Activated CD4-positive, alpha-beta T cell treated with anti-CD3 and anti-CD28 coated beads, Interleukin-10, Interleukin-2, amounts not matched to agents 100 ng/mL and 50 ng/mL, durations not matched to agents 16 hours and 8 hours (primary cell): Measurements from ENCODE around the gene CNNM2.
A peak's percentile ranks its signal among the peaks of the same experiment; 100 is the strongest.
"Not testable (repeated sequence)": the region's sequence is repeated elsewhere in the genome, so short reads cannot be mapped to it uniquely, and the experiment has no call there.

ENCODE experiments used
- DNase-seq: peaks from one replicate; pipeline ENCODE4 v3.0.0-alpha.2; 2020

The CNNM2 gene

DNA sequence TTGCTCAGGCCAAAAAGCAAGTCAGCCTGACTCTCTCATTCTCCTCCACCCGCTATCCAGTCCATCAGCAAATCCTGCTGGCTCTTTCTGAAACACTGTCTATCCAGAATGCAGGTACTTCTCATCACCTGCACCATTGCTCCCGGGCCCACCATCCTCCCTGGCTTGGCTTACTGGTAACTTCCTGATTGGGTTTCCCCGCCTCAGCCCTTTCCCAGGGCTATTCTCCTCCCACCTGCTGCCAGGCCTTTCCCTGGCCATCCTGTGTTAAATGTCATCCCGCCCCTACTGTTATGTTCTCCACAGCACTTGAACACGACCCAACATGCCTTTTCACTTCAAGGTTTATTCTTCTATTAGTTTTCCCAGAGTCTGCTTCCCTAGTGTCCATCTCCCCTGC lies 124.0 kb downstream of the CNNM2 start:
- no peak for DNase-seq

DNA sequence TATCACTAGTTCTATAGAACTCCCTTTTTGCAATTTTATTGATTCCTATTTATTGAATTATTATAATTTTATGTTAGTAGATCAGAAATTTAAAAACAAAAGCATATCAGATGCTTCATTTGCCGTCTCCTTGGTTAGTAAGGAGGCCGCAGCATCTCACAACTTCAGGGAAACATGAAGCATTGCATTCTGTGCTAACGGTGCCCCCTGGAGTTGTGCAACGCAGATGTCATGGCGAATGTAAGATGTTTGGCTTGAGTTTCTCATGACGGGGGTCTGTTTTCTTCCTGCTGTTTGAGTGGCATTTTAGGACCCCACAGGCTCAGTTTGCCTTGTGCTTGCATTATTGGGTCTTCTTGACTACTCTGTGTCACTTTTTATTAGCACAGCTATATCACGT lies 124.8 kb downstream of the CNNM2 start:
- no peak for DNase-seq

DNA sequence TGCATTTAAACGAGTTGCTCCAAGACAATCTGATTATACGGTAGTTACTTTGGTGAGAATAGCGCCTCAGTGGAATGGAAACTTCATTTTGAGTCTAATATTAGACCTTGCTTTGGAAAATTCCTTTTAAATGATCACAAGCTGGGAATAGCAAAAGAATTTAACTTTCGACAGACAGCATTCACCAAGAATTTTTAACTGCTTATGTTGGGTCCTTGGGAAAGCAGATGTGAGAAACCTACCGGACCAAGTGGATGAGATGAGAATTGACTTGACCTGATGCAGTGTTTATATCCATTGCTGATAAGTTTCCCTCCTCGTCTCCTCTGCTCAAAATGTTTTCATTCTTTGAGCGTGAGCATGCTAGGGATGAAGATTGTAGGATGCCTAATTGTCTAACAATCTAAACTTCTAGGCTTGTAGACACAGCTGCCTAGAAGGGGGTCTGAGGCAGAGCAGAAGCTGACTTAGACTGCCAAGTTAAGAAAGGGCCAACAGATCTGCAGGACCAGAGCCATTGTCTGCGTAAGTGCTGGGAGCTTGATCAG lies 126.9 kb downstream of the CNNM2 start:
- DNase-seq, result no peak

DNA sequence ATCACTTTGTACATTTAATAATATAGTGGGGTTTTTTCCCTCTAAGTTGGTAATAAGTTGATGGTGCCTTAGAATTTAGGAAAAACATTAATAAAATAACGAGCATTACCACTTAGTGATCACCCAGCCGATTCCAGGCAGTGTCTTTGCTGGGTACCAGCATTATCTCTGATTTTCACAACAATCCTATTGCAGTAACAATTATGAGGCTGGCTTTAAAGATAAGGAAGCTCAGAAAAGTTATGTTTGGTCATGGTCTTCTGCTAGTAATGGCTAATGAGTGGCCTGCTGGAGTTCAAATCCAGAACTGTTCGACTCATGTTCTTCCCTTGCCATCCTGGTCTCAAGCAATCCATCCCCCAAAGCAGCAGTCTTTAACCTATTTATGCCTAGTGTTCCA lies 127.9 kb downstream of the CNNM2 start:
- DNase-seq, result no peak

DNA sequence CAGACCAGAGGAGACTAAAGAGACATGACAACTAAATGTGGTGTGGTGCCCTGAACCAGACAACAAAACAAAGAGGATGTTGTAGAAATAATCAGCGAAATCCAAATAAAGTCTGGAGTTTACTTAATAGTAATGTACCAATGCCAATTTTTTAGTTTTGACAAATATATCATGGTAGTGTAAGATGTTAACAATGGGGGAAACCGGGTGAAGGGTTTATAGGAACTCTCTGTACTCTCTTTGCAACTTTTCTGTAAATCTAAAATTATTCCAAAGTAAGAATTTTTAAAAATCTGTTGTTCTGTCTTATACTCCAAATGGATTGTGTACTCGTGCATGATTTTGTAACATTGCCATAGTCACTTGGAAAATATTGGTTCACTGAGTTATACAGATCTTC lies 129.3 kb downstream of the CNNM2 start:
- DNase-seq, result no peak

DNA sequence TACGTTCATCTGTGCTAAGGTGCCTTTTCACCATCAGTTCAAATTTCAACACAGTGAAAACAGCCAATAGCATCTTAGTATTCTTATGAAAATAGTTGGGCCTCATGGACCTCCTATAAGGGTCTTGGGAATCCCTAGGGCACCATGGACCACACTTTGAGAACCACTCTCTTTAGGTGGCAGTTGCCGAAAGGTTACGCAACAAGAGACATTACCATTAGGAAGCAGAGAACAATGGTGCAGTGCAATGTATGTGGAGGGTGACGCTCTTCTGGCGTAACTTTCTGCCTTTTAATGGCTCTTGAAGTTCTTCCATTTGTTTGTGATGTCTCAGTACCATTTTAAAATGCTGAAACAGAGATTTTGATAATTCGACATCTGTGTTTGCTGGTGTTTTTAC lies 131.1 kb downstream of the CNNM2 start:
- no peak for DNase-seq

DNA sequence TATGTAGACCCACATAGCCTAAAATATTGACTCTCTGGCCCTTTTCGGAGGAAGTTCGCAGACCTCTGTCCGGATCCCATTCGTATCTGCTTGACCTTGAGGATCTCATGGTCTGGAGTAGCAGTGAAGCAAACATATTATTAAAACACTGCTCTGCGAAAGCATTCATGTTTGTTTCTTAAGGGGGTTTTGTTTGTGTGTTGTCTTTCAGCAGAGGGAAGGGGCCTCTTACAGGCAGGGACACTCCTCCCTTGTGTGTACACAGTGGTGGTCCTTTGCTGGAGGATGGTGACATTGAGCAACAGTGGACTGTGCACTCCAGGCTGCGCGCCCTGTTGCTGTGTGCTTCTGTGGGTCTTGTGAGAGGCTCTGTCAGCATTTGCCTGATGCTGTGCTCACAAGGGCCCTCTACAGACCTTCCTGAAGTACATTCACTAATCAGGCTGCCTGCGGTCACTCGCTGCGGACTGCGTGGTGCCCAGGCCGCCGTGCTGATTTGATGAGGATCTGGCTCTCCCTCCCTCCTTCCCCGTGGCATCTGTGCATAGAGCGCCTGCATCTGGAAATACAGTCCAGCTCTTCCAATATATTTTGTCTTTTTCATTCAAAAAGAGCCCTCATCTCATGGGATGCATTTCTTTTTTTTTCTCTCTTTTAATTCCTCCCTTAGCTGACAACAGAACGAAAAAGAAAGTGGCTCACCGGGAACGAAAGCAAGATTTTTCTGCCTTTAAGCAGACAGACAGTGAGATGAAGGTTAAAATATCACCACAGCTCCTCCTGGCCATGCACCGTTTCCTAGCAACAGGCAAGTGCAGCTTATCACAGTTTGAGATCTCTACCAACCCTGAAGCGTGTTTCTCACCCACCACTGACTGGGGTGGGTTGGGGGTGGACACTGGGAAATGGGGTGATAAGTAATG lies 135.8 kb downstream of the CNNM2 start:
- peak; percentile 78 for DNase-seq

DNA sequence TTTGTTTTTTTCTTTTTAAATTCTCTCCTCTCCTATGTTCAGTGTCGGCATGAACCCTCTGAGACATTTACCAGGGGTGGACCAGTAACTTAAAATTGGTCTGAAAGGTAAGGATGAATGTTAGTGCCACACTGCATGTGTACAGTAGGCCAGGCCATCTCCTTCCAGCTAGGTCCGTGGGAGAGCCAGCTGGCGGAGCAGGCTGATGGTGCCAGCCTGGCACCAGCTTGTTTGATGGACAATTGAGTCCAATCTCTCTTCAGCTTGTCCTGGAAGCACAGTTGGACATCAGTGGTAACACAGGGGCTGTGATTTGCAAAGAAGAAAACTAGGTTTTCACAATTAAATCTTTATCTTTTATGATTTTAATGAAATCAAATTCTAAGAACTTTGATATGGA lies 136.5 kb downstream of the CNNM2 start:
- no peak for DNase-seq

DNA sequence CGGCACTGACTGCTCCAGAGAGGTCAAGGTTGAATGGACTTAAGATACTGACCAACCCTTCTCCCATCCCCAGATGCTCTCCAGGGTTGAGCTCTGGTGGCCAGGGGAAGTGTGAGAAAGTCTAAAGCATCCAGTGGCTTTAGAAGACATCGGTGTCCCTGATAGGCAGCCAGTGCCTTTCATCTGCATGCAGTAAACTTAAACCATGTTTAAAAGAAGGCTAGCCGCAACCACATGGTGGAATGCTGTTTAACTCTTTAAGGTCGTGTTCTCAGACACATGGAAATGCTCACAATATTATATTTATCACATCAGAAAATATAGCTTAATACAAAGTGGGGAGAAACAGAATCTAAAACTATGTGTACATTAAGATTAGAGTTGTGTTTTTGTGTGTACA lies 137.0 kb downstream of the CNNM2 start:
- DNase-seq, result no peak

DNA sequence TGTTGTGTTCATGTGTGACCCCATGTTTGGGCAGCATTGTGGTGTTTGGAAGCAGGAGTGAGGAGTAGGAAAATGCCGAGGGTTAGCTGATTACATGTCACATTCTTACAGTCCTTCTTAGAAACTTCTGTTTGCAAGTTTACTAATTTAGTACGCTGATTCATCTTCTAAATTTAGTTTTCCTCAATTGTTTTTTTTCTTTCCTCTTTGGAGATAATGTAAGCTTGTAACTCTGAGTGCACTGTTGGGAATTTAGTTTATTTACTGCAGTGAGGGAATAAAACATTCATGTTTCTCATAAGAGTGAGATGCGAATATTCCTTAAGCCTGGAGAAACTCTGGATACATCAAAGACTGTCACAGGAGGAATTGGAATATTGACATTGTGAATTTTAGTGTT lies 139.9 kb downstream of the CNNM2 start:
- no peak for DNase-seq

DNA sequence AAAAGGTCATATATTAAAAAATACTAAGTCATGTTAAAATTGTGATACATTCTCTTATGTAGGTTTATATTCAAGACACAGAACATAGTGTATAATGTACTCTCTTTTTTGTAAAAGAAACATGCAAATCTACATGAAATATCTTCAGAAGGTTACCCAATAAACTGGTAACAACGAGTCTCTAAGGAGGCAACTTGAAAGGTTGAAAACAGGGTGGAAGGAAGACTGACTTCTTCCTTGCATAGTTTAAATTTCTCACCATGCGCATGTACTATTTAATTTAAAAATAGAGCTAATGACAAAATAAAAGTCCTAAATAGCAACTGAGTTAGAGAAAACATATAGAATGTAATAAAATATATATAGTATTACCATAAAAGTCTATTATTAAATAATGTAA lies 142.5 kb downstream of the CNNM2 start:
- DNase-seq, result no peak

DNA sequence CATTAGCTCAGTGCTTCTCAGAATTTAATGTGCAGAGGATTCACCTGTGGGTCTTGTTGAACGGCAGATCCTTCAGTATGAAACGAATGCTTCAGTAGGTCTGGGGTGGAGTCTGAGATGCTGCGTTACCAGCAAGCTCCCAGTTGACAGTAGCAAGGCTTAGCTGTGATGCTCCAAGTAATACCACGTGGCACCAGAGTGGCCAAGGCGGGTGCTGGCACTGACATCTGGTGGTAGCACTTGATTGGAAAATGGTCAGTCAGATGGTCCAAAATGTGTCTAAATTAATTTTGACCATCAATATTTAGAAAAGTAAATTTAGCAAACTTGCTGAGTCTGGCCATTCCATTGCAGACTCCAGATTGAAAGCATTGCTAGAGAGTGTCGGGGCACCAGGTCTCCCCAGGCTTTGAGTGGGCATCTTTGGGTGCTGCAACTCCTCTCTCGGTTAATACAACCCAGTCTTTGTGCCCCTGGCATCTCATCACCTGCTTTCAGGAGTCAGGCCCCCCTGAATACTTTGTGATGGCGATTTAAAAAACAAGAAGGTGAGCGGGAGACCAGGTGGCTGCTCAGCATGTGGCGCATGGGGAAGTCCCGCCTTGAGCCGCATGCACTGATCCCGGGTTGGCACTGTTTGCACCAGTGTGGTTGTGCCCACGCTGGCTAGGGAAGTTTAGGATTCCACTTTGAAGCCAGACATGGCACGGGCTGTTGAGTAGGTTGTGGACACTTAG lies 144.9 kb downstream of the CNNM2 start:
- no peak for DNase-seq

DNA sequence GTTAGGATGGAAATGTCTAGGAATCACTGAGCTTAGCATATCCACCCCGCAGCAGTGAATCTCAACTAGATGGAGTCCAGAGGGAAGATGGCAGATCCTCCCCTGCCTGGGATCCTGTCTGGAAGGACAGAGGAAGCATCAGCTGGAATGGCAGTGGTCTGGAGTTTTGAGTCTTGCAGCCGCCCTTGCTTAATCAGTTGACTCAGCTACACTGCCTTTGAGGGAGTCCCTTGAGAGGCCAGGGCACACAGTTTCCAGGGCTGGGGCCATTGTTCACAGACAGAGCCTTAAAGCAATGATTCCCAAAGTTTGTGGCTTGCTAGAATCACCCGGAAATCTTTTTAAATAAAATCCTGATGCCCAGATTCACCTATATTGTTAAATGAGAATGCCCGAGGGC lies 146.9 kb downstream of the CNNM2 start:
- DNase-seq, result no peak

DNA sequence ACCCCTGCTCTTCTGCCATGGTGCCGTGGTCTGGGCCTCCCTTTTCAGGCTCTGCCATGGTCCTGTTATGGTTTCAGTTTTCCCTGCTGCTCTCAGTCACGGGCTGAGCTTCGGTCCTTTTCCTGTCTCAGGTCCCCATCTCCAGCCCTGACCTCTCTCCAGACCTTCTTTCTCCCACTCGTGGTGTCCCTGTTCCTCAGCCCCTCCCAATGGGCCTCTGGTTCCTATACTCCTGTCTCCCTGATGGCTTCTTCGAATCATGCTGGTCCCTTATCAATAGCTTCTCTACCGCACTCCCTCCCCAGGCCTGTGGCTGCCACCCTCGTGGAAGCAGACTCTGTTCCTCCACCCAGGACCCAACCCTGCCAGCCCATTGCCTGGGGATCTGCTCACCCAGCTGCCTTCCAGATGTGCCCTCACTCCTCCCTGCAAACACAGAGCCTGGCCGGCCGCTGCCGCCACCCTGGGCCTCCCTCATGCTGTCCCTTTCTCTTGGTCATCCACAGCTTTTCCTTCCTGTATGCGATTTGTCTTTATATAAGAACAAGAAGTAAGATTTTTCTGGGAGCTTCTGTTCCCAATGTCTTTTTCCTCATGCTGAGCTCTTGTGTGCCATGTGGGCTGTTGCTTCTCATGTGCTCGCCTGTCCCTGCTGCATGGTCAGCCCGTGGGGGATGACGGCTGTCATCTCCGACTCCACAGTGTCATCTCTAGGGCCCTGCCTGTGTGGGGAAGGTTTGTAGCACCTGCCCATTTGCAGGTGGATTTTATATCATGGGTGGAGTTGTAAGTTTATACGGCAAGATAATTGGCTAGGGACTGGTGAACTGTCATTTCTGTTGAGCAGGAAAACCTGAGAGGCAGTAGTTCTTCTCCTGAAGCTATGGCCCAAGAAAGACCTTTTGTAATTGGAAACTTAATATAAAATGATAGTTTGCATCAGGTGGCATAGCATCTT lies 148.3 kb downstream of the CNNM2 start:
- no peak for DNase-seq

DNA sequence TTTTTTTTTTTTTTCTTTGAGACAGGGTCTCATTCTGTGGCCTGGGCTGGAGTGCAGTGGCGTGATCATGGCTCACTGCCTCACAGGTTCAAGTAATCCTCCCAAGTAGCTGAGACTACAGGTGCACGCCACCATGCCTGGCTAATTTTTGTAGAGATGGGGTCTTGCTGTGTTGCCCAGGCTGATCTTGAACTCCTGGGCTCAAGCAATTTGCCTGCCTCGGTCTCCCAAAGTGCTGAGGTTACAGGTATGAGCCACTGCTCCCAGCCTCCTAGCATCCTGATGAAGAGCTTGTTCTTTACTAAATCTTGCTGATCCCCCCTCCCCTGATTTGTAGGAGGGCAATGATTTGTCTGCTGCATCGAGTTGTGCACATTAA lies 149.0 kb downstream of the CNNM2 start:
- DNase-seq, result not testable (repeated sequence)

DNA sequence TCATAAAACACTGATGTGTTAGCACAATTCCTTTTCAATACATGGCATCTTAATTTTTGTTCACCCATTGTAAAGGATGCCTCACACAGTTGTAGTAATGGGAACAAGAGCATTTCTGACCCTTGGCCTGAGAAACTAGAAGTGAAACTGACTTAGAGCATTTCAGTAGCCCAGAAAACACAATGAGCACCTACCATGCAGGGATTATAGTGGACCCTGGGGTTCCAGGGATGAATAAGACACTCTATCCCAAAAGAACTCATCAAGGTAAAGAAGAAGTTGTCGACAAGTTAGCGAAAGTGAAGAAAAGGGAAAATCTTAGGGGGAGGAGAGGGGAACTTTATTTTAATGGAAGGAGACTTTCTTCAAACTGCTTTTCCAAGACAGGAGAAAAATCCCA lies 149.4 kb downstream of the CNNM2 start:
- DNase-seq, result no peak

DNA sequence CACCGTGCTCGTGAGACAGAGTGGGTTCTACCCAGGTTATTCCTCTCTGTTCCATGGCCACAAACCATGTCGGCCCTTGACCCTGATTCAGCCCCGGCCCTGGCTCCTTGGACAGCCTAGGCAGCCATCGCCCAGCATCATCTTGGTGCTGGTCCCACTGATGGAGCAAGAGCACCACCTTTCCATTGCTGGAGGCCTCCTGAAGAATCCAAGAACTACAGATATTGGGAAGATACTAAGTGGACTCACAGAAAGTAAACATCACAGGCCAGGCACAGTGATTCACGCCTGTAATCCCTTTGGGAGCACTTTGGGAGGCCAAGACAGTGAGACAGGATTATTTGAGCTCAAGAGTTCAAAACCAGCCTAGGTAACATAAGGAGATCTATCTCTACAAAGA lies 149.9 kb downstream of the CNNM2 start:
- DNase-seq, result no peak

DNA sequence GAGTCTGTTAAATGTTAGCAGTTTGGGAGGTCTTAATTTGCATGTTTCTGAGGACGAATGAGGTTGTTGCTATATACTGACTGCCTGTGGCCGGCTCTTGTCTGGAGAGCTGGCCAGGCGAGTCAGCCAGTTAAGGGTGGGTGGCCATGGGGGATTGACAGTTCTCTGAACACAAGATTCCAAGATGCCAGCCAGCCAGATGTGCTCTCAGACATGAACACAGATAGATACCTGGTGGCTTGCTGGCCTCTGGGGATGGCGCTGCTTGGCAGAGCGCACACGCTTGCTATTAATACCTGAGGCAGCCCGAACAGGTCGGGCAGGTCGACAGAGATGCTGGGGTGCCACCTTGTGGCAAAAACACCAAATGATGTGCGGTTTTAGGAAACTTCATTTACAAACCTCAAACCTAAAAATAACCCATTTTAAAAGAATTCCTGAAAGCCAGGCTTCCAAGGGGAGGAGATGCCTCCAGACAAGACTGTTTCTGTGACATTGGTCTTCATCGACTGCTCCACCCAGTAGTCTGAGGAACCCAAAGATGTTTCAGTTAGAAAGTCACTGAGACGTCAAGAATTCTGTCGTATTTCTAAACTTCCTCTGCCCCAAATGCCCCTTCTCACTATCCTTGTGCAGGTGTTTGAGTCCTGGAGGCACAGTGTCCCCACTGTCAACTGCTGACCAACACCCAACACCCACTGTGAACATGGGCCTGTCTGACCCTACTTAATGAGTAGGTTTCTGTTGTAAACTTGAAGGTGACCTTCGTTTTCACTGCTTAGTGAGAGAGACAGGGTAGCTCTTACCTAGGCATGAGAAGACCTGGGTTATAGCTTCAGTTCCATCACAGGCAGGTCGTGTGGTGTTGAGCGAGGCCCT lies 151.6 kb downstream of the CNNM2 start:
- DNase-seq, result peak; percentile 73

DNA sequence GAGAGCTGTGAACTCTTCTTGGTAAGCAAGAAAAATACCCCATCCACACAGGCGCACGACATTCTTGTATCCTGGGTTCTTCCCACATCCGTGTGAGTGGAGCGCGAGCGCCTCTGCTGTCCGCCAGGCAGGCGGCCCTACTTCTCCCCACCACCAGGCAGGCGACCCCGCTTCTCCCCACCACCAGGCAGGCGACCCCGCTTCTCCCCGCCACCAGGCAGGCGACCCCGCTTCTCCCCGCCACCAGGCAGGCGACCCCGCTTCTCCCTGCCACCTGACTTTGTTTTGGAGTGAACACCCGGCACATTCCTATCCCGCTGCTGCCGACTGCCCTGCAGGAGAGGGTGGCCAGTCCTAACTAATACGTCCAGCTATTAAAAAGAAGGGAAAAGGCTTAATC lies 154.2 kb downstream of the CNNM2 start:
- no peak for DNase-seq

DNA sequence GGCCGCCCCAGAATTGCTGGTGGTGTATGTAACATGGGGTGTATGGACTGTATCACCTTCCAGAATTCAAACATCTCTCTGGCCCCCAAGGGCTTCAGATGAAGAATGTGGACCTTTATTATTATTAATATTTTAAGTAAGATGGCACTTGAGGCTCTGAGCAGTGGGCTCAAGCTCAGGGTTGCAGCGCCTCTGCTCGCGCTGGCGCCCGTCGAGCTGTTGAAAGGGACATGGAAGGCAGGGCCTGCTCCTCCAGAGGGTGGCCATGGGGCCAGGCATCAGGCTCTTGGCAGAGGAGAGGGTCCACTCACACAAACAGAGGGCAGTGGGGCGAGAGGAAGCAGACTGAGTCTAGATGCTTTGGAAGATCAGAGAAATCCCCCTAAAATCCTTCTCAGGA lies 154.8 kb downstream of the CNNM2 start:
- DNase-seq, result no peak

DNA sequence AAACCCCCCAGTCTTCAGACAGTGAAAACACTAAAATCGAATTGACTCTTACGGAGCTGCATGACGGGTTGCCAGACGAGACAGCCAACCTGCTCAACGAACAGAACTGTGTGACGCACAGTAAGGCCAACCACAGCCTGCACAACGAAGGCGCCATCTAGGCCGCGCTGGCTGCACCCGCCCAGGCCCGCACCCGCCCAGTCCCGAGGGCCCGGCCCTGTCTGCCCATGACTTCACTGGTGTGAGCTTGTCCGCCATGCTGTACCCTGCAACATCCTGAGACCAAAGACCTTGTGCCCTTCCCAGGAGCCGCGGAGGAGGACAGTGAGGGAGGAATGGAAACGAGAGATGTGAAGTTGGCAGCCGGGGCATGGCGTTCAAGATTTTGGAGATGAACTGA lies 158.9 kb downstream of the CNNM2 start:
- DNase-seq, result no peak
